ENCODE results near the gene ACOT11.

The ACOT11 gene

DNA sequence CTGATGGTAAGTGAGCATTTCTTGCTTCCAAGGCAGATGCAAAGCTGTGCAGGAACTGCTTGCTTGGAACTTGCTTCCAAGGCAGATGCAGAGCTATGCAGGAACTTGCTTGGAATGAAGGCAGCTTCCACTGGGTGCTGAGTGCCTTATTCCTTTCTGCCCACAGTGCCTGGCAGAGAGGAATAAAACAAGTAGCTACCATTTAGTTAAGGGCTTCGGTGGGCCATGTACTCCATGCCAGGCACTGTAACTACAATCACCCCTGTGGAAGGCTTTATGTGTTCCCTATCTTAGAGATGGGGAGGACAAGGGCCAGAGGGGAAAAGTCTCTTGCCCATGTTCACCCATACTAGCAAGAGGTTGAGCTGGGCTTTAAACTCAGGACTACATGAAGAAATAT lies 101.9 kb downstream of the ACOT11 start:
- no peak for DNase-seq (ENCODE audit: insufficient read length, low spot score)
- no peak for FAIRE-seq
- TF ChIP-seq POLR2A (IDR thresholded peaks at IDR 0.05; ENCODE audit: low read depth, low read length) = no peak
- no peak for TF ChIP-seq PAX5 (IDR thresholded peaks at IDR 0.05; ENCODE audit: insufficient read depth, low read length, severe bottlenecking)
- no peak for TF ChIP-seq TAF1 (IDR thresholded peaks at IDR 0.05; ENCODE audit: low read depth, low read length)
- TF ChIP-seq POLR2AphosphoS5 (IDR thresholded peaks at IDR 0.05; ENCODE audit: low read depth, low read length) = no peak
- TF ChIP-seq SPI1 (IDR thresholded peaks at IDR 0.05; ENCODE audit: low read depth, low read length) = no peak
- TF ChIP-seq POU2F2 (IDR thresholded peaks at IDR 0.05; ENCODE audit: low read depth, low read length) = no peak

DNA sequence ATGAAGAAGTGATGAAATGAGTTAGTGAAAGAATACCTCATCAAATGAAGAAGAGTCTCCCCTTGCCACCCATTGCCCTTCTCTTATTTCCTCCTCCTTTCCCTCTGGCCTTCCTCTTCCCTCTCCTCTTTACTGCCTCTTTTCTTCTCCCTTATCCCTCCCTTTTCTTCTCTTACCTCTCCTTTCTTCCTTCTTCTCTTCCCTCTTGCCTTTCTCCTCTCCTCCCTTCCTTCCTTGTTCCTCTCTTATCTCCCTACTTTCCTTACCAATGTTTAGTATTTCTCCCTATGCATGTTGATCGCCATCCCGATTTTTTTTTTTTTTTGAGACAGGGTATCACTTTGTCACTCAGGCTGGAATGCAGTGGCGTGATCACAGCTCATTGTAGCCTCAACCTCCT lies 102.4 kb downstream of the ACOT11 start:
- TF ChIP-seq SPI1 (IDR thresholded peaks at IDR 0.05; ENCODE audit: low read depth, low read length) = no peak
- no peak for FAIRE-seq
- no peak for DNase-seq (ENCODE audit: insufficient read length, low spot score)

- DNase-seq (ENCODE audit: insufficient read length, low spot score) = no peak
- FAIRE-seq = no peak
- TF ChIP-seq POLR2A (IDR thresholded peaks at IDR 0.05; ENCODE audit: low read depth, low read length) (no peak), SPI1 (IDR thresholded peaks at IDR 0.05; ENCODE audit: low read depth, low read length) (no peak), TAF1 (IDR thresholded peaks at IDR 0.05; ENCODE audit: low read depth, low read length) (no peak), POLR2AphosphoS5 (IDR thresholded peaks at IDR 0.05; ENCODE audit: low read depth, low read length) (no peak), POU2F2 (IDR thresholded peaks at IDR 0.05; ENCODE audit: low read depth, low read length) (no peak), PAX5 (IDR thresholded peaks at IDR 0.05; ENCODE audit: insufficient read depth, low read length, severe bottlenecking) (no peak)
Measured at GRCh38 chr1:54651608-54652007, 103.6 kb downstream of the ACOT11 start.

DNA sequence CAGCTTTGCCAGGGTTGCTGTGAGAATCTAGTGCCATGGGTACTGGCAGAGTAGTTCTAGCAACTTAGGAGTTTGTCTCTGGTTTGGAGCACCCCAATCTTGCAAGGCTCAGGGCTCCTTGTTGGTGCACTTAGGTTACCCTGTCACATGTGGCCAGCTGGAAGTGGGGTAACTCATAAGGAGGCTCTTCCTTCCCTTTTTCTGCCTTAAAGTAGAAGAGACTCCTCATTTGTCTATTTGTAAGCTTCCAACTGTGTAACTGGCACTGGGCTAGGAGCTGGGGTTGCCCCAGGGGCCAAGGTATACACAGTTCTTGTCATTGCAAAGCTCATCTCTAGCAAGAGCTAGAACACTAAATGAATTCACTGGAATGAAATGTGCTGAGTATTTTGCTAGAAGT lies 104.1 kb downstream of the ACOT11 start:
- no peak for DNase-seq (ENCODE audit: insufficient read length, low spot score)
- TF ChIP-seq POLR2AphosphoS5 (IDR thresholded peaks at IDR 0.05; ENCODE audit: low read depth, low read length) = no peak
- TF ChIP-seq TAF1 (IDR thresholded peaks at IDR 0.05; ENCODE audit: low read depth, low read length) = no peak
- no peak for TF ChIP-seq POU2F2 (IDR thresholded peaks at IDR 0.05; ENCODE audit: low read depth, low read length)
- TF ChIP-seq POLR2A (IDR thresholded peaks at IDR 0.05; ENCODE audit: low read depth, low read length) = no peak
- TF ChIP-seq PAX5 (IDR thresholded peaks at IDR 0.05; ENCODE audit: insufficient read depth, low read length, severe bottlenecking) = no peak
- no peak for TF ChIP-seq SPI1 (IDR thresholded peaks at IDR 0.05; ENCODE audit: low read depth, low read length)
- no peak for FAIRE-seq

DNA sequence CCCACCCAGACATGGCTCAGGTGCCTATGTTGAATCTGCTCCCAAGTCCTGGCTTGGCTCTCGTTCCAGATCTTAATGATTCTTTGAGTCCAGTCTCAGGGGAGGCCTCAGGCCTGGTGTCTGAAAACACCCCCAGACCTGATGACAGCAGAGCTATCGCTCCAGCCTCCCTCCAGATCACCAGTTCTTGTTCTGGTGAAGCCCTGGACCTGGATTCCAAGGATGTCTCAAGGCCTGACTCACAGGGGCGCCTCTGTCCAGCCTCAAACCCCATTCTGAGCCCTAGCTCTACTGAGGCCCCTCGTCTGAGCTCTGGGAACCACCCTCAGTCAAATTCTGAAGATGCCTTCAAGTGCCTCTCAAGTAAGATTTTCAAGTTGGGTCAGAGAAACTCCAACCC lies 105.0 kb downstream of the ACOT11 start:
- TF ChIP-seq PAX5 (IDR thresholded peaks at IDR 0.05; ENCODE audit: insufficient read depth, low read length, severe bottlenecking) (no peak), TAF1 (IDR thresholded peaks at IDR 0.05; ENCODE audit: low read depth, low read length) (no peak), POLR2A (IDR thresholded peaks at IDR 0.05; ENCODE audit: low read depth, low read length) (no peak), SPI1 (IDR thresholded peaks at IDR 0.05; ENCODE audit: low read depth, low read length) (no peak), POLR2AphosphoS5 (IDR thresholded peaks at IDR 0.05; ENCODE audit: low read depth, low read length) (no peak), POU2F2 (IDR thresholded peaks at IDR 0.05; ENCODE audit: low read depth, low read length) (no peak)
- no peak for DNase-seq (ENCODE audit: insufficient read length, low spot score)
- no peak for FAIRE-seq

DNA sequence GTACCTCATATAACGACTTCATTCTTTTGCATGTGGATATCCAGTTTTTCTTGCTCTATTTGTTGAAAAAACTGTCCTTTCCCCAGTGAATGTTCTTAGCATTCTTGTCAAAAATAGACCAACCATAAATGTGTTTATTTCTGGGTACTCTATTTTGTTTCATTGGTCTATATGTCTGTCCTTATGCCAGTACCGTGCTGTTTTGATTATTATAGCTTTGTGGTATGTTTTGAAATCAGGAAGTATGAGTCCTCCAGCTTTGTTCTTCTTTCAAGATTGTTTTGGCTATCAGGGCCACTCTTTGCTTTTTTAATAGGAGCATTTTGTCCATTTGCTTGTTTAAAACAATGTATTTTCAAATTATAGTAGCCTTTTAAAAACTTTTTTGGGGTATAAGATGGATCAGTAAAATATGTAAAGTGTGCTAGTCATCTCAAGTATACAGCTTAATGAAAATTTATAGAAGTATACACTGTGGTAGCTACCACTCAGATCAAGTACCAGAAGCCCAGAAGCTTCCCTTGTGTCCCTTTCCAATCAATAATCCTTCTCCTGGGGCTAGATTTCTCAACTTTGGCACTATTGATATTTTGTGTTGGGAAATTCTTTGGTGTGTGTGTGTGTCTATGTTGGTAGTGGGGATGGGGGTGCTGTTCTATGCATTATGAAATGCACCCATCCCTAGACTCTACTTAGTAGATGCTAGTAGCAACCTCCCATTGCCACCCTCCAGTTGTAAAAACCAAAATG lies 110.3 kb downstream of the ACOT11 start:
- no peak for DNase-seq (ENCODE audit: insufficient read length, low spot score)
- no peak for FAIRE-seq
- TF ChIP-seq PAX5 (IDR thresholded peaks at IDR 0.05; ENCODE audit: insufficient read depth, low read length, severe bottlenecking) = no peak
- TF ChIP-seq POLR2A (IDR thresholded peaks at IDR 0.05; ENCODE audit: low read depth, low read length) = no peak
- no peak for TF ChIP-seq TAF1 (IDR thresholded peaks at IDR 0.05; ENCODE audit: low read depth, low read length)
- TF ChIP-seq POU2F2 (IDR thresholded peaks at IDR 0.05; ENCODE audit: low read depth, low read length) = no peak
- TF ChIP-seq POLR2AphosphoS5 (IDR thresholded peaks at IDR 0.05; ENCODE audit: low read depth, low read length) = no peak
- no peak for TF ChIP-seq SPI1 (IDR thresholded peaks at IDR 0.05; ENCODE audit: low read depth, low read length)
